DND-41 (cell line): Measurements from ENCODE around the gene CLINT1.
A peak's percentile ranks its signal among the peaks of the same experiment; 100 is the strongest.
"Not testable (repeated sequence)": the region's sequence is repeated elsewhere in the genome, so short reads cannot be mapped to it uniquely, and the experiment has no call there.

ENCODE experiments used
- ATAC-seq: fragments of 200-7000 bp; cut with Tn5 transposase; 3 replicates; pipeline ENCODE4 v1.9.1; 2021; ENCODE audit warnings: low read depth; ENCODE audit not compliant: insufficient read depth
- DNase-seq: peaks from one replicate; pipeline ENCODE4 v3.0.0-alpha.2; 2020
- H2AFZ ChIP-seq: 2 replicates; pipeline ENCODE4 v1.6.0; 2012; ENCODE audit warnings: low read depth, low read length
- H3K27ac ChIP-seq: 2 replicates; pipeline ENCODE4 v1.5.1; 2012; ENCODE audit warnings: low read length, inconsistent platforms
- H3K27me3 ChIP-seq: fragments of 200-600 bp; sonication (generic); 2 replicates; pipeline ENCODE4 v1.6.0; 2012; ENCODE audit warnings: low read length, mild to moderate bottlenecking, inconsistent platforms; ENCODE audit not compliant: insufficient read depth, poor library complexity
- H3K36me3 ChIP-seq: 2 replicates; pipeline ENCODE4 v1.5.1; 2012; ENCODE audit warnings: low read length, inconsistent platforms; ENCODE audit not compliant: insufficient read depth
- H3K4me1 ChIP-seq: 2 replicates; pipeline ENCODE4 v1.5.1; 2012; ENCODE audit warnings: mild to moderate bottlenecking, low read length; ENCODE audit not compliant: insufficient read depth
- H3K4me2 ChIP-seq: 2 replicates; pipeline ENCODE4 v1.6.0; 2012; ENCODE audit warnings: mild to moderate bottlenecking, moderate library complexity, low read length, inconsistent platforms; ENCODE audit not compliant: insufficient read depth
- H3K4me3 ChIP-seq, 2 experiments: fragments of 200-600 bp in 1 of 2; shearing (Covaris generic) in 1 of 2; 2 replicates each; pipeline ENCODE4 v1.5.1; 2012 to 2016; ENCODE audit warnings: inconsistent platforms in 2 of 2, low read length in 2 of 2, mild to moderate bottlenecking in 2 of 2, low read depth in 1 of 2, moderate library complexity in 1 of 2
- H3K79me2 ChIP-seq: 2 replicates; pipeline ENCODE4 v1.6.0; 2012; ENCODE audit warnings: low read length, inconsistent platforms; ENCODE audit not compliant: insufficient read depth
- H3K9ac ChIP-seq: 2 replicates; pipeline ENCODE4 v1.6.0; 2012; ENCODE audit warnings: low read depth, mild to moderate bottlenecking, inconsistent platforms, low read length, moderate library complexity
- H3K9me3 ChIP-seq: 2 replicates; pipeline ENCODE4 v1.5.1; 2012; ENCODE audit warnings: low read length, moderate library complexity, mild to moderate bottlenecking, inconsistent platforms; ENCODE audit not compliant: insufficient read depth, severe bottlenecking
- H4K20me1 ChIP-seq: 2 replicates; pipeline ENCODE4 v1.6.0; 2012; ENCODE audit warnings: low read length; ENCODE audit not compliant: insufficient read depth
- EZH2 ChIP-seq: IDR thresholded peaks from 3 replicates; pipeline ENCODE4 v1.6.1; 2012; ENCODE audit warnings: borderline replicate concordance, low read depth, mild to moderate bottlenecking, moderate library complexity, low read length, inconsistent platforms; ENCODE audit not compliant: severe bottlenecking
- TF ChIP-seq, protein P1 (sequence below): IDR thresholded peaks from 2 replicates; pipeline ENCODE4 v1.5.1; 2012; ENCODE audit warnings: borderline replicate concordance, low read length, moderate library complexity, mild to moderate bottlenecking; ENCODE audit not compliant: poor library complexity, severe bottlenecking; ENCODE audit errors: extremely low read depth

CLINT1 gene

DNA sequence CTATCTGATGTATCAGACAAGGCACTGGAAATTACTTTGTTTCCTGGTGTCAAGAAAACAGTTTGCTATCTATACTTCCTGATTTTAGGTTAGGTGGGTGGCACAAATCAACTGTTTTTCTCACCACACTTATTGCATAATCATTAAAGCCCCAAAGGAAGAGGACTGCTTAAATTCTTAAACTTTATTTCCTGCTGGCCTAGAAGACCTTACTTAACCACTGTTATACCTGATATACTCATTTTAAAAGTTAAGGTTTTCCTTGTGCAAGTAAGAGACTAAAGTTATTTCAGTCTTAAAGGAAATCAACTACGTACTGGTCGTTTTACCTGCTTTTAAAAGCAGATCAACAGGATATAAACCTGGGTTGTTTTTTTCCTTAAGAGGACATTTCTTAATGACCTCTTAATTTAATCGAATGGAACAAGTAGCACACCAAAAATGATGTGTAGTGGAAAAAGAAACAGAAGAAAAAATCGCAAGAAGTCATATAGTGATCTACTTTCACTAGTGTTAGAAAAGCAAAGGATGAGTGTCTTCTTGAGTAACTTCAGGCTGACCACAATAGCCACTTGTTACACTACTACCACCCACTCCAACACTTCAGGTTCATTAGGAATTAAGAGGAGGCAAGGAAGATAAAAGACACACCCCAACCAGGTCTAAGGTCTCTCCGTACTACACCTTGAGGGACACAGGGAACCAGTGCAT is 974 bp downstream of the CLINT1 start:
- peaks cover 60% of the 10 kb centered on the region for H3K79me2 ChIP-seq
- H3K27ac ChIP-seq = peak overlapping the region; percentile 85
- peaks cover 58% of the 10 kb centered on the region for H3K4me1 ChIP-seq
- H3K36me3 ChIP-seq = peaks cover 16% of the 10 kb centered on the region
- ATAC-seq (peak; percentile 20), DNase-seq (no peak)
- TF ChIP-seq EZH2 = no peak
- TF ChIP-seq, protein P1, sequence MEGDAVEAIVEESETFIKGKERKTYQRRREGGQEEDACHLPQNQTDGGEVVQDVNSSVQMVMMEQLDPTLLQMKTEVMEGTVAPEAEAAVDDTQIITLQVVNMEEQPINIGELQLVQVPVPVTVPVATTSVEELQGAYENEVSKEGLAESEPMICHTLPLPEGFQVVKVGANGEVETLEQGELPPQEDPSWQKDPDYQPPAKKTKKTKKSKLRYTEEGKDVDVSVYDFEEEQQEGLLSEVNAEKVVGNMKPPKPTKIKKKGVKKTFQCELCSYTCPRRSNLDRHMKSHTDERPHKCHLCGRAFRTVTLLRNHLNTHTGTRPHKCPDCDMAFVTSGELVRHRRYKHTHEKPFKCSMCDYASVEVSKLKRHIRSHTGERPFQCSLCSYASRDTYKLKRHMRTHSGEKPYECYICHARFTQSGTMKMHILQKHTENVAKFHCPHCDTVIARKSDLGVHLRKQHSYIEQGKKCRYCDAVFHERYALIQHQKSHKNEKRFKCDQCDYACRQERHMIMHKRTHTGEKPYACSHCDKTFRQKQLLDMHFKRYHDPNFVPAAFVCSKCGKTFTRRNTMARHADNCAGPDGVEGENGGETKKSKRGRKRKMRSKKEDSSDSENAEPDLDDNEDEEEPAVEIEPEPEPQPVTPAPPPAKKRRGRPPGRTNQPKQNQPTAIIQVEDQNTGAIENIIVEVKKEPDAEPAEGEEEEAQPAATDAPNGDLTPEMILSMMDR = no peak
- H3K9me3 ChIP-seq = no peaks in the 10 kb centered on the region
- peak overlapping the region; percentile 93; the same call in 1 of the 2 replicates for H2AFZ ChIP-seq
- H3K27me3 ChIP-seq = no peaks in the 10 kb centered on the region
- H3K4me2 ChIP-seq = peak overlapping the region; percentile 72
- peaks cover 35% of the 10 kb centered on the region; the same call in 1 of the 2 replicates for H4K20me1 ChIP-seq
- peak overlapping the region; percentile 76 for H3K9ac ChIP-seq
- H3K4me3 ChIP-seq = peak overlapping the region; percentile 76 to 77

DNA sequence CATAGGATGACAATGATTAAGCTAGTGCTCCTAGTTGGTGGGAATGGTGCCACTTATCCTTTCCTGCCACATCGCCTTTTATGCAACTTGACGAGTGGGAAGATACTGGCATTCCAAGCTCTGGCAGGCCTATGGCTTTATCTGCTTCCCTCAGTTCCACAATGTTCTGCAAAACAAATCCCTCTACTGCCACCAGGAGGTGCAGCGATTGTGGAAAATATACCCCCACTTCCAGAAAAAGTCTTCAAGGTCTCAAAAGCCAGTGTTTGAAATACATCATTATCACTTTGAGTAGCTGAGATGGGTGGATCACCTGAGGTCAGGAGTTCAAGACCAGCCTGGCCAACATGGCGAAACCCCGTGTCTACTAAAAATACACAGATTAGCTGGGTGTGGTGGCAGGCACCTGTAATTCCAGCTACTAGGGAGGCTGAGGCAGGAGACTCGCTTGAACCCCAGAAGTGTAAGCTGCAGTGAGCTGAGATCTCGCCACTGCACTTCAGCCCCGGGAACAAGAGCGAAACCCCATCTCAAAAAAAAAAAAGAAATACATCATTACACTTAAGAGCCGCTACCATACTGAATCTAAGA is 3.4 kb downstream of the CLINT1 start:
- peak; percentile 43 for DNase-seq
- peaks cover 65% of the 10 kb centered on the region for H3K4me1 ChIP-seq
- peaks cover 85% of the 10 kb centered on the region for H3K79me2 ChIP-seq
- H3K27ac ChIP-seq = peak overlapping the region; percentile 74
- H3K9ac ChIP-seq = peak overlapping the region; percentile 41; the same call in 1 of the 2 replicates
- peak overlapping the region; percentile 72 for H3K4me2 ChIP-seq
- ATAC-seq = no peak
- peak overlapping the region in 1 of 2 experiments; percentile 39; a peak in 2 of 4 replicates for H3K4me3 ChIP-seq
- H3K36me3 ChIP-seq = peaks cover 25% of the 10 kb centered on the region
- no peaks in the 10 kb centered on the region for H3K27me3 ChIP-seq
- TF ChIP-seq, protein P1 = peak; percentile 68
- TF ChIP-seq EZH2 = no peak
- H4K20me1 ChIP-seq = peaks cover 50% of the 10 kb centered on the region; the same call in 1 of the 2 replicates
- H3K9me3 ChIP-seq = no peaks in the 10 kb centered on the region
- no peak overlapping the region for H2AFZ ChIP-seq

DNA sequence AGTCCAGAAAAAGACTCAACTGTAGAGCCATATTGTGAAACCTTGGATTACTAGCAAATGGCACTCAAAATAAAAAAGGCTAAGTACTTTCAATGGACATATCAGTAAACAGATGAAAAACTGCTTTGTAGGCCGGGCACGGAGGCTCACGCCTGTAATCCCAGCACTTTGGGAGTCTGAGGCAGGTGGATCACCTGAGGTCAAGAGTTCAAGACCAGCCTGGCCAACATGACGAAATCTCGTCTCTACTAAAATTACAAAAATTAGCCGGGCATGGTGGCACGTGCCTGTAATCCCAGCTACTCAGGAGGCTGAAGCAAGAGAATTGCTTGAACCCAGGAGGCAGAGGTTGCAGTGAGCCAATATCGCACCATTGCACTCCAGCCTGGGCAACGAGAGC is 5.6 kb downstream of the CLINT1 start:
- Histone ChIP-seq H3K4me1 (peaks cover 57% of the 10 kb centered on the region), H3K4me2 (peak overlapping the region; percentile 72; the same call in 1 of the 2 replicates), H3K36me3 (peaks cover 45% of the 10 kb centered on the region), H3K27ac (peak overlapping the region; percentile 74), H3K79me2 (peaks cover 100% of the 10 kb centered on the region), H4K20me1 (peaks cover 66% of the 10 kb centered on the region), H3K9ac (peak overlapping the region; percentile 41; the same call in 1 of the 2 replicates)
- H2AFZ ChIP-seq, H3K27me3 ChIP-seq, H3K9me3 ChIP-seq, DNase-seq, ATAC-seq, H3K4me3 ChIP-seq: not testable (repeated sequence)
